ENCODE measurements around the gene MPZL3. TPM values are rescaled to one million over a fixed set of nuclear protein-coding genes. Genes with fewer than 3 reads are reported as not detected.

Gene MPZL3
- total and polyA plus RNA-seq, 2 experiments from 2014 or later = 0.92 to 2.9 TPM

DNA sequence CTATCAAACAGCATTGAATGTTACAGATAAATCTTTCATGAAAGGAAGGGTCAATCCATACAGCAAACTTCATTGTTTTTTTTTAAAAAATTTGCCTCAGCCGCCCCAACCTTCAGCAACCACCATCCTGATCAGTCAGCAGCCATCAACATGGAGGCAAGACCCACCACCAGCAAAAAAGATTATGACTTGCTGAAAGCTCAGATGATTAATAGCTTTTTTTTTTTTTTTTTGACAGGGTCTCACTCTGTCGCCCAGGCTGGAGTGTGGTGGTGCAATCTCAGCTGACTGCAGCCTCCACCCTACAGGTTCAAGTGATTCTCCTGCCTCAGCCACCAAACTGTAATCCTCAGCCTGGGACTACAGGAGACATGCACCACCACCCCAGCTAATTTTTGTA, 34.4 kb upstream of the MPZL3 start:
- Histone ChIP-seq H3K4me3 (no peak overlapping the region), H3K79me2 (replicated peaks; ENCODE audit: insufficient read depth) (no peaks in the 10 kb centered on the region), H3K36me3 (ENCODE audit: insufficient read depth) (no peaks in the 10 kb centered on the region), H3K9me2 (ENCODE audit: insufficient read depth) (no peaks in the 10 kb centered on the region), H4K20me1 (replicated peaks; ENCODE audit: insufficient read depth) (no peaks in the 10 kb centered on the region), H3K27me3 (ENCODE audit: insufficient read depth) (no peaks in the 10 kb centered on the region), H2AFZ (no peak overlapping the region), H3K4me1 (ENCODE audit: insufficient read depth) (no peaks in the 10 kb centered on the region), H3K4me2 (no peak overlapping the region), H3K27ac (ENCODE audit: low read depth) (no peak overlapping the region), H3F3A (replicated peaks; ENCODE audit: low read depth) (no peaks in the 10 kb centered on the region)
- Mint-ChIP-seq H3K4me1 (no peaks in the 10 kb centered on the region), H3K9me3 (no peaks in the 10 kb centered on the region), H3K4me3 (no peak overlapping the region), H3K36me3 (ENCODE audit: low read depth) (no peaks in the 10 kb centered on the region), H3K27me3 (ENCODE audit: insufficient read depth, low read depth, poor library complexity) (no peaks in the 10 kb centered on the region), H3K27ac (no peak overlapping the region)
- ATAC-seq (no peak), DNase-seq (ENCODE audit: low spot score) (no peak)
- TF ChIP-seq ZNF462 (CRISPR knock-in tag; IDR thresholded peaks at IDR 0.05) (no peak), CREB1 (CRISPR knock-in tag; IDR thresholded peaks at IDR 0.05; ENCODE audit: low read depth) (no peak), POLR2AphosphoS5 (IDR thresholded peaks at IDR 0.05; ENCODE audit: low read depth) (no peak)
- TF ChIP-seq, protein P1, sequence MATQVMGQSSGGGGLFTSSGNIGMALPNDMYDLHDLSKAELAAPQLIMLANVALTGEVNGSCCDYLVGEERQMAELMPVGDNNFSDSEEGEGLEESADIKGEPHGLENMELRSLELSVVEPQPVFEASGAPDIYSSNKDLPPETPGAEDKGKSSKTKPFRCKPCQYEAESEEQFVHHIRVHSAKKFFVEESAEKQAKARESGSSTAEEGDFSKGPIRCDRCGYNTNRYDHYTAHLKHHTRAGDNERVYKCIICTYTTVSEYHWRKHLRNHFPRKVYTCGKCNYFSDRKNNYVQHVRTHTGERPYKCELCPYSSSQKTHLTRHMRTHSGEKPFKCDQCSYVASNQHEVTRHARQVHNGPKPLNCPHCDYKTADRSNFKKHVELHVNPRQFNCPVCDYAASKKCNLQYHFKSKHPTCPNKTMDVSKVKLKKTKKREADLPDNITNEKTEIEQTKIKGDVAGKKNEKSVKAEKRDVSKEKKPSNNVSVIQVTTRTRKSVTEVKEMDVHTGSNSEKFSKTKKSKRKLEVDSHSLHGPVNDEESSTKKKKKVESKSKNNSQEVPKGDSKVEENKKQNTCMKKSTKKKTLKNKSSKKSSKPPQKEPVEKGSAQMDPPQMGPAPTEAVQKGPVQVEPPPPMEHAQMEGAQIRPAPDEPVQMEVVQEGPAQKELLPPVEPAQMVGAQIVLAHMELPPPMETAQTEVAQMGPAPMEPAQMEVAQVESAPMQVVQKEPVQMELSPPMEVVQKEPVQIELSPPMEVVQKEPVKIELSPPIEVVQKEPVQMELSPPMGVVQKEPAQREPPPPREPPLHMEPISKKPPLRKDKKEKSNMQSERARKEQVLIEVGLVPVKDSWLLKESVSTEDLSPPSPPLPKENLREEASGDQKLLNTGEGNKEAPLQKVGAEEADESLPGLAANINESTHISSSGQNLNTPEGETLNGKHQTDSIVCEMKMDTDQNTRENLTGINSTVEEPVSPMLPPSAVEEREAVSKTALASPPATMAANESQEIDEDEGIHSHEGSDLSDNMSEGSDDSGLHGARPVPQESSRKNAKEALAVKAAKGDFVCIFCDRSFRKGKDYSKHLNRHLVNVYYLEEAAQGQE (IDR thresholded peaks at IDR 0.05; ENCODE audit: unreplicated experiment) = no peak

Measured in GM23338 (cell line).